ENCODE data around the gene DNAAF1.

DNAAF1 gene

DNA sequence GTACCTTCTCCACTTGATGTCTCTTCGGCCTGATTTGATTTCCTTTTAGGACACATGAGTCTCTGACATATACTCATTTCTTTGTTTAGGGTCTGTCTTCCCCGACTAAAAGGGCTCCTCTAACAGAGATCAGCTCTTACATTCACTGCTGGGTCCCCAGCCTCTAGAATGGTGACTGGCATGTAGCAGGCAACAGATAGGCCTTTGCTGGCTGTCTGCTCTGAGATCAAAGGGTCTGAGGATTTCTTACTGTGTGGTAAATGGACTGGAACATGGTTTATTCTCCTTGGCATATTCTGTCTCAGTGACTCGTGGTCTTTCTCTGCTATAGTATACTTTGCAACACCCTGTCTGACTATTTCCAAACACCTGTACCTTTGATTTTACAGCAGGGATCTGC, 16.7 kb downstream of the DNAAF1 start:
- DNase-seq, result no peak

GRCh38 chr16:84165746-84166145, 20.6 kb downstream of the DNAAF1 start:
- no peak for DNase-seq

DNA sequence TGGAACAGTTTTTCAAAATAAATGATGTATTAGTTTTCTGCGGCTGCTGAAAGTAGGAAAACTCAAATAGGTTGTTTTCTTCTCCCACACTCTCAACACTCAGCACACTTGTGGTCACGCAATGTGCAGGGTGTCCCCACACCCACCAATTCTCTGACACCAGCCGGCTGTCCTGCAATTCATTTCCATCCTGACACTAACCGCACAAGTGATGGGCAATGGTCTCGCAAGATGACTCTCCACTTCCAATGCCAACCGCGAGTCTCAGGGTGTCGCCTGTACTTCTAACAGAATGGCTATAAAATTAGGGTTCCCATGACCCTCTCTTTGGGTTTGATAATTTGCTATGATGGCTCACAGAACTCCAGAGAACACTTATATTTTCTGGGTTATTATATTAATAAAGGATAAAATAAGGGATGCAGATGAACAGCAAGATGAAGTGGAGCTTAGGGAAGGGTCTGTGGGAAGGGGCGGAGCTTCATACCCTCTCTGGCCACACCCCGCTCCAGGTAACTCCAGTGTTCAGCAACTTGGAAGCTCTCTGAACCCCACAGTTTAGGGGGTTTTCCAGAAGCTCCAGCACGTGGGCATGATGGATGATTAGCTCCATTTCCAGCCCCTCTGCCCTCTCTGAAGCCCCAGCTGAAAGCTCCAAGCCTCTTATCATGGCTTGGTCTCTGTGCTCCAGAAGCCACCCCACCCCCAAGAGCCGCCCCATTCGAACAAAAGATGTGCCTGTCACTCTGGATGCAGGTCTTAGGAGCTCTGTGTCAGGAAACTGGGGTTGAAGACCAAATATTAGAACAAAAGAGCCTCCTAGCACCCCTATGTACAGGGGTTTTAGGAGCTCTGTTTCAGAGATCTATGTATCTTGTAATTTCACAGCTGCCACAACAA, 21.9 kb downstream of the DNAAF1 start:
- no peak for DNase-seq

DNA sequence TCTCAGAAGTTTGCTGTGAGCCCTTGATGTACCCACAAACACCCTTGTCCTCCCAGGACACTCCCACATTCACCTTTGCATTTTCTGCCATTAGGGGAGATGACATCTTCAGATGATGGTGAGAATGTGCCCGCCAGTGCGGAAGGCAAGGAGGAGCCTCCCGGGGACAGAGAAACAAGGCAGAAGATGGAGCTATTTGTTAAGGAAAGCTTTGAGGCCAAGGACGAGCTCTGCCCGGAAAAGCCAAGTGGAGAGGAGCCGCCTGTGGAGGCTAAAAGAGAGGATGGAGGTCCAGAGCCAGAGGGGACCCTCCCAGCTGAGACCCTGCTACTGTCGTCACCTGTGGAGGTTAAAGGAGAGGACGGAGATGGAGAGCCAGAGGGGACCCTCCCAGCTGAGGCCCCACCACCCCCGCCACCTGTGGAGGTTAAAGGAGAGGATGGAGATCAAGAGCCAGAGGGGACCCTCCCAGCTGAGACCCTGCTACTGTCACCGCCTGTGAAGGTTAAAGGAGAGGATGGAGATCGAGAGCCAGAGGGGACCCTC, 24.7 kb downstream of the DNAAF1 start:
- no peak for DNase-seq

GRCh38 chr16:84174396-84174795, 29.3 kb downstream of the DNAAF1 start:
- DNase-seq, result no peak

GRCh38 chr16:84175350-84176081, 30.4 kb downstream of the DNAAF1 start:
- peak; percentile 39 for DNase-seq

DNA sequence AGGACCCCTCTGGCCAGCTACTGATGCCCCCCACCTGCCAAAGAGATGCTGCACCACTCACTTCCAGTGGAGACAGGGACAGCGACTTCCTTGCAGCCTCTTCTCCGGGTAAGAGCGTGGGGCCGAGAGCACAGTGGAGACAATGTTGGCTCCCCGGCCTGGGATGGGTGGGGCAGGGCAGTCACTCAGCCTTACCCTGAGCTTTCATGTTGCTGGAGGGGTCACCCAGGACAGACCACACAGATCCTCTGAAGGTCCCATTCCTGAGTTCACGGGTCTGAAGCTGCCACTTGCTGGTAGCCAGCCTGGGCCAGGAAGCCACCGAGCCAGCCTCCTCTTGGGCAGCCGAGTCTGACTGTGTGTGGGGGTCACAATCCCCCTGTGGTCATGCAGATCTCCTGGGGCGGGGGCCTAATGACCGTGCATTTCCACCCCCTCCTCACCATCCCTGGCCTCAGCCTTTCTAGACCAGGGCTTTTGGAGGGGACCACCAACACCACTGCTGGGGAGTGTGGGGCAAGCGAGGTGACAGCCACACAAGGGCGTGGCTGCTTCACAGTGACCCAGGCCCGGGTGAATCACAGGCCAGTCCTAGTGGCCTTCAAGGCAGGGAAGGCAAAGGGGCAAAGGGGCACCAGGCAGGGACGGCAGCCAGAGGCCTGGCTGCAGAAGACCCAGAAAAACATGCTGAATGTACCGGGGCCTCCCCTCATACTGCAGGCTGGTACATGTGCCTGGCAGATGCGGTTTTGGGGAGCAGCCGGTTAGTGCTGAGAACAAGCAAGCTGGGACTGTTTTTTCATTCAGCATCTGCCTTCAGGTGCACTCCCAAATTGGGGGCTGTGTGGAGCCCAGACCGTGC, 31.3 kb downstream of the DNAAF1 start:
- no peak for DNase-seq

DNA sequence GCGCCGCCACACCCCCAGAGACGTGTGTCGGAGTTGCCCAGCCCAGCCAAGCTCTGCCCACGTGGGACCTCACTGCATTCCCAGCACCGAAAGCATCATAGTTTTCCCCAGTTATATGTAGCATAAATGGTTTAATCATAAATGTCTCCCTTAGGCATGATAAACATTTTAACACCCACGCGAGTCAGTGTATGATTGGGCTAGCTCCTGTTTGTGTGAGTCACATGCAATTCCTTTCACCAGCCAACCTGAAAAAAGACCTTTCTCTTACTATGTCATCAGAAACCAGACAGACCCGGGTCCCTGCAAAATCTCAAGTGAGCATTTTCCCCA, 32.6 kb downstream of the DNAAF1 start:
- DNase-seq, result peak; percentile 72

DNA sequence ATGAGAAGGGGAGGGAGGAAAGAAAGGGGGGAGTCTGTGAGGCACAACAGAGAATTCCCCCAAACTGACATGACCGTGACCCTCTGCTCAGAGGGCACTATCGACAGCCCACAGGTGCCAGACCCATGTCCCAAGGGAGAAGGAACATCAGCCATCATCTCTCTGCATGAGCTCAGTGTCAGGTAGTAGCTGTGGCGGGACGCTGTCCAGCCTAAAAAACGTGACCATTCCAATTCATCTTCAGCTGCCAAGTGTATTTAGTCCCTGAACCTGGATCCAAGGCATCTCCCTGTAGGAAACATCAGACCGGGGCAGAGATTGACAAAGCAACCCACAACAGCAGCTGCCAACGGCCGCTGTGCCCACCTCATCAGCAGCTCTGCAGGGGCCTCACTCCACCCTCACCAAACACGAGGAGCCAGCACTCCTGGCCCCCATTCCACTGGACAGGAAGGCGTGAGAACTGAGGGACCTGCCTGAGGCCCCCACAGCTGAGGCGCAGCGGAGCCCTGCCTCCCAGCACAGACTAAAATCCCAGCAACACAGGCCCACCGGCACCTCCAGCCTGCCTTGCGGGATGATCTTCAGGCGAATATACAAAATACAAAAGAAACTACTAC, 33.1 kb downstream of the DNAAF1 start:
- no peak for DNase-seq

- no peak for DNase-seq
These were observed 33.9 kb downstream of the DNAAF1 start for GRCh38 chr16:84178892-84179611.

GRCh38 chr16:84179612-84180320, 34.7 kb downstream of the DNAAF1 start:
- no peak for DNase-seq

DNA sequence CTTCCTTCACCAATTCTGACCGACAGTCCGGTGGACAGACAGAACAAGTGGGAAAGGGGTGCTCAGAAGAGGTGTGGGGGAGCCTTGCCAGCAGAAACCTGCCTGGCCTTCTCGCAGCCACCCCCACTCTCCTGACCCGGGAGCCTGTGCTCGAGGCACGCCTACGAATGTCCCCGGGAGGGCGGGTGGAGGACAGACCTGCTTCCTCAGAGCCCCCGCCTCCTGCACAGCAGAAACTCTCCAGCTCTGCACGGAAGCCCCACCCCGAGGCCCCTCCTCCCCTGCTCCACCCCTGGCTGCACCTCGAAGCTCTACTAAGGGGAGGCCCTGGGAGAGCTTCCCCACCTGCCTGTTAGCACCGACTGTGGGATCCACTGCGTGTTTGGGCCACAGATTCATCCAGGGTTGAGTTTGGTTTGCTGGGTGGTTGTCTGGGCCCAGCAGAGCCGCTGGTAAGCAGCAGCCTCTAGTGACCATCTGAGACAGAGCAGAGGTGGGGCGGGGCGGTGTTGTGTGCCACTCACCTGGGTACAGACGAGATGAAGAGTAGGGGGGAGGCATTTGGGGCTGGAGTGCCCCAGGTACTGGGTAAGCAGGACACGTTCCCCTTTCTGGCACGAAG, 35.5 kb downstream of the DNAAF1 start:
- DNase-seq, result no peak

GRCh38 chr16:84181144-84181915, 36.2 kb downstream of the DNAAF1 start:
- no peak for DNase-seq

GRCh38 chr16:84182104-84182503, 37.0 kb downstream of the DNAAF1 start:
- DNase-seq, result no peak

- DNase-seq, result no peak
These were observed 37.8 kb downstream of the DNAAF1 start for GRCh38 chr16:84182680-84183571.

GRCh38 chr16:84183572-84183875, 38.4 kb downstream of the DNAAF1 start:
- DNase-seq, result no peak

- DNase-seq, result no peak
These were observed 38.9 kb downstream of the DNAAF1 start for GRCh38 chr16:84183911-84184591.

GRCh38 chr16:84184775-84185174, 39.7 kb downstream of the DNAAF1 start:
- no peak for DNase-seq
